Stomach (tissue), 9 donors: ENCODE results near the gene E2F6. TPM values are rescaled to one million over a fixed set of nuclear protein-coding genes. Genes with fewer than 3 reads are reported as not detected.

Experiments used
- DNase-seq, 2 donors: peaks; one replicate each; pipeline versions ENCODE4 v3.0.0 to v3.0.0-alpha.2; 2013 to 2019
- H3K27ac ChIP-seq, 5 donors: fragments of 200-600 bp in 4 of 5; sonication (generic) in 4 of 5; one replicate each; pipeline ENCODE4 v1.5.1; 2013 to 2019; ENCODE audit warnings: mild to moderate bottlenecking in 1 of 5, moderate library complexity in 1 of 5
- H3K27me3 ChIP-seq, 3 donors: fragments of 200-600 bp; sonication (generic); one replicate each; pipeline ENCODE4 v1.5.1; 2017 to 2019; ENCODE audit warnings: mixed run types in 1 of 3
- H3K36me3 ChIP-seq, 4 donors: fragments of 200-600 bp; sonication (generic); 1 replicate in 3 of 4; 2 replicates in 1 of 4; pipeline ENCODE4 v1.5.1; 2016 to 2019
- H3K4me1 ChIP-seq, 4 donors: fragments of 200-600 bp; sonication (generic); one replicate each; pipeline ENCODE4 v1.5.1; 2016 to 2019
- H3K4me3 ChIP-seq, 4 donors: fragments of 200-600 bp; sonication (generic) in 3 of 4; one replicate each; pipeline ENCODE4 v1.5.1; 2016 to 2019; ENCODE audit warnings: mild to moderate bottlenecking in 1 of 4
- H3K9me3 ChIP-seq, 4 donors: fragments of 200-600 bp; sonication (generic); one replicate each; pipeline ENCODE4 v1.5.1; 2016 to 2019
- EP300 ChIP-seq: sonication (generic); formaldehyde crosslinking; IDR thresholded peaks from one replicate; pipeline ENCODE4 v1.6.1; 2017; ENCODE audit warnings: antibody characterized with exemption
- POLR2A ChIP-seq, 4 donors: fragments of 450-650 bp; IDR thresholded peaks; one replicate each; pipeline ENCODE4 v1.6.1; 2016; ENCODE audit warnings: antibody characterized with exemption in 4 of 4, control low read depth in 2 of 4, mild to moderate bottlenecking in 1 of 4, moderate library complexity in 1 of 4
- POLR2AphosphoS5 ChIP-seq, 3 donors: sonication (generic); formaldehyde crosslinking; IDR thresholded peaks; one replicate each; pipeline ENCODE4 v1.6.1; 2016; ENCODE audit warnings: antibody characterized with exemption in 3 of 3
- WGBS, 5 donors: extraction: QIAGEN DNeasy Blood & Tissue Kit in 3 of 5; methylation state at CpG; one replicate each; pipeline versions ENCODE4 v1.1.5 to v1.1.7; 2013 to 2018; 5-methylcytosine and 5-hydroxymethylcytosine counted together
- intact Hi-C: fragments of 100-400 bp; cut with DNase I; formaldehyde crosslinking; loops from one replicate; pipeline ENCODE4 v1.15.1; 2023; ENCODE audit warnings: low total_unique reads
- polyA plus RNA-seq, 3 donors: library from polyadenylated mRNA; stranded (reverse); fragments of 200-250 nt; gene quantifications; one replicate each; pipeline ENCODE4 v1.2.3, GENCODE V29; 2013
- total RNA-seq, 5 donors: library from RNA; depleted of rRNA; stranded (reverse); fragments of >200 nt; gene quantifications; one replicate each; pipeline versions ENCODE4 v1.1.0 to v1.2.3, GENCODE V29; 2014 to 2016
- TF ChIP-seq, protein P1 (sequence below), 7 experiments: fragments of 450-650 bp in 4 of 7; fragments of 200-600 bp in 3 of 7; sonication (generic) in 3 of 7; IDR thresholded peaks; one replicate each; pipeline ENCODE4 v1.5.1; 2016 to 2019; ENCODE audit warnings: antibody characterized with exemption in 7 of 7, control low read depth in 2 of 7, mild to moderate bottlenecking in 1 of 7
- donor health status: healthy with polysubstance abuse.
- donor health status: Bipolar disorder and iron deficiency.
- donor health status: healthy.

Gene E2F6
- total and polyA plus RNA-seq, 8 donors = 0.58 to 32.1 (median 10.1) TPM

GRCh38 chr2:11420190-11420589 lies 45.8 kb downstream of the E2F6 start:
- Histone ChIP-seq H3K4me1 (no peaks in the 10 kb centered on the region), H3K27ac (no peak overlapping the region), H3K9me3 (peaks cover 4 to 9% (median 5%) of the 10 kb centered on the region in 4 donors), H3K27me3 (no peaks in the 10 kb centered on the region), H3K36me3 (no peaks in the 10 kb centered on the region), H3K4me3 (no peak overlapping the region)
- no peak for TF ChIP-seq EP300
- TF ChIP-seq POLR2A (IDR thresholded peaks at IDR 0.05) = no peak
- no peak for TF ChIP-seq POLR2AphosphoS5 (IDR thresholded peaks at IDR 0.05)
- TF ChIP-seq, protein P1, sequence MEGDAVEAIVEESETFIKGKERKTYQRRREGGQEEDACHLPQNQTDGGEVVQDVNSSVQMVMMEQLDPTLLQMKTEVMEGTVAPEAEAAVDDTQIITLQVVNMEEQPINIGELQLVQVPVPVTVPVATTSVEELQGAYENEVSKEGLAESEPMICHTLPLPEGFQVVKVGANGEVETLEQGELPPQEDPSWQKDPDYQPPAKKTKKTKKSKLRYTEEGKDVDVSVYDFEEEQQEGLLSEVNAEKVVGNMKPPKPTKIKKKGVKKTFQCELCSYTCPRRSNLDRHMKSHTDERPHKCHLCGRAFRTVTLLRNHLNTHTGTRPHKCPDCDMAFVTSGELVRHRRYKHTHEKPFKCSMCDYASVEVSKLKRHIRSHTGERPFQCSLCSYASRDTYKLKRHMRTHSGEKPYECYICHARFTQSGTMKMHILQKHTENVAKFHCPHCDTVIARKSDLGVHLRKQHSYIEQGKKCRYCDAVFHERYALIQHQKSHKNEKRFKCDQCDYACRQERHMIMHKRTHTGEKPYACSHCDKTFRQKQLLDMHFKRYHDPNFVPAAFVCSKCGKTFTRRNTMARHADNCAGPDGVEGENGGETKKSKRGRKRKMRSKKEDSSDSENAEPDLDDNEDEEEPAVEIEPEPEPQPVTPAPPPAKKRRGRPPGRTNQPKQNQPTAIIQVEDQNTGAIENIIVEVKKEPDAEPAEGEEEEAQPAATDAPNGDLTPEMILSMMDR (IDR thresholded peaks at IDR 0.05) = no peak
- intact Hi-C loops = no loop called here
- WGBS, 5 donors = 72 to 85% (median 82%) methylated on average over 2 of the region's 2 CpGs
- DNase-seq = no peak

- Histone ChIP-seq H3K9me3 (peaks cover 4 to 9% (median 5%) of the 10 kb centered on the region in 4 donors), H3K4me3 (no peak overlapping the region), H3K4me1 (no peaks in the 10 kb centered on the region), H3K27ac (peak overlapping the region in 1 of 5 donors; percentile 20), H3K27me3 (no peaks in the 10 kb centered on the region), H3K36me3 (no peaks in the 10 kb centered on the region)
- intact Hi-C loops = no loop called here
- DNase-seq = no peak
- TF ChIP-seq POLR2A (IDR thresholded peaks at IDR 0.05) (no peak), POLR2AphosphoS5 (IDR thresholded peaks at IDR 0.05) (no peak), EP300 (no peak)
- TF ChIP-seq, protein P1 (IDR thresholded peaks at IDR 0.05) = no peak
- 36 to 71% (median 68%) methylated on average over 8 of the region's 8 CpGs for WGBS, 5 donors
Observed at GRCh38 chr2:11419781-11420180, 46.2 kb downstream of the E2F6 start.

DNA sequence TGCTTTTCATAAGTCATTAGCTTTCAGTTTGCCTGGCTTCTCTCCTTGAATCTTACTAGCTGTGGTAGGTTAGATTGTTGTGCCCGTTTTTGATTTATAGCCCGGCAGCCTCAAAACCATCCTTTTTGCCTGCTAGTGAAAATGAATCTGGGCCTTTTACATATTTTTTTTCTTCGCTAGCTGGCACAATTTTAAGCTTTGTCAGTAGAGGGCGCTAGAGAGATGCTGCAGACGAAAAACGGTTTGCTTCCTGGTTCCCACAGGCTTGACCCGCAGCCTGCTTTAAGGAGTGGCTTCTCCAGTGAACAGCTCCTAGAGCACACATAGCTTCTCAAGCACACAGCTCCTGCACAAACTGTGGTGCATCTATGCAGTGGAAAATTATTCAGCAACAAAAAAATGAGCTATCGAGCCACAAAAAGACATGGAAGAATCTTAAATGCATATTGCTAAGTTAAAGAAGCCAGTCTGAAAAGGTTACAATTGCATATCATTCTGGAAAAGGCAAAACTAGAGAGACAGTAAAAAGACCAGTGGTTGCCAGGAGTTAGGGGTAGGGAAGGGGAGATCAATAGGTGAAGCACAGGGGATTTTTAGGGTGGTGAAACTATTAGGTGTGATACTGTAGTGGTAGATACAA lies 47.9 kb downstream of the E2F6 start:
- WGBS, 5 donors = 51 to 57% (median 57%) methylated on average over 8 of the region's 8 CpGs
- intact Hi-C loops = no loop called here
- no peak overlapping the region for H3K4me3 ChIP-seq
- TF ChIP-seq POLR2A (IDR thresholded peaks at IDR 0.05) (no peak), EP300 (no peak)
- TF ChIP-seq, protein P1 (IDR thresholded peaks at IDR 0.05) = peak in 1 of 7 experiments; percentile 14
- peaks cover 4 to 9% (median 5%) of the 10 kb centered on the region in 4 donors for H3K9me3 ChIP-seq
- DNase-seq = no peak
- H3K4me1 ChIP-seq = no peaks in the 10 kb centered on the region
- H3K27me3 ChIP-seq = no peaks in the 10 kb centered on the region
- no peak overlapping the region for H3K27ac ChIP-seq
- no peaks in the 10 kb centered on the region for H3K36me3 ChIP-seq

DNA sequence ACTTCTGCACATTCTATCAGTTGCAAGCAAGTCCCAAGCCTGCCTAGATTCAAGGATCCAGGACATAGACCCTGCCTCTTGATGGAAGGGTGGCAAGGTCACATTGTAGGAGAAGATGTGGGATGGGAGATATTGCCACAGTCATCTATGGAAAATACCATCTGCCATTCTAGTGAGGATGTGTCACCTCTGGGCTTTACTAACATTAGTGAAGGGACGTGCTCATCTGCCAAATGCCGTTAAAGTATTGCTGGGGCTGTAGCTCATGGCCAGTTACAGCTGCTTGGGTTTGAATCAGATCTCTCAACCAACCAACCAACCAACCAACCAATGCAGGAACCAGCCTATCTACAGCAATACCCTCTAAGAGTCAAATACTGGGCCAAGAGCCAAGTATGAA lies 49.0 kb downstream of the E2F6 start:
- 97 to 100% (median 98%) methylated on average over 2 of the region's 2 CpGs for WGBS, 5 donors

More for the DNA sequence above, 49.0 kb downstream of the E2F6 start:
- no peak overlapping the region for H3K27ac ChIP-seq
- intact Hi-C loops = no loop called here
- DNase-seq = no peak
- peaks cover 0 to 5% (median 2%) of the 10 kb centered on the region in 4 donors for H3K4me1 ChIP-seq
- H3K27me3 ChIP-seq = no peaks in the 10 kb centered on the region
- no peak overlapping the region for H3K4me3 ChIP-seq
- TF ChIP-seq, protein P1 (IDR thresholded peaks at IDR 0.05) = no peak
- no peak for TF ChIP-seq POLR2A (IDR thresholded peaks at IDR 0.05)
- TF ChIP-seq EP300 = no peak
- TF ChIP-seq POLR2AphosphoS5 (IDR thresholded peaks at IDR 0.05) = no peak
- peaks cover 4 to 9% (median 5%) of the 10 kb centered on the region in 4 donors for H3K9me3 ChIP-seq
- H3K36me3 ChIP-seq = no peaks in the 10 kb centered on the region
